Measurements from ENCODE around the gene PGM5.

PGM5 gene

GRCh38 chr9:68437785-68438184 lies 81.4 kb downstream of the PGM5 start:
- DNase-seq (ENCODE audit: low read depth): no peak

- no peak for DNase-seq (ENCODE audit: low read depth)
These were observed 87.2 kb downstream of the PGM5 start for GRCh38 chr9:68443624-68444023.

- DNase-seq (ENCODE audit: low read depth): no peak
These were observed 90.4 kb downstream of the PGM5 start for GRCh38 chr9:68446836-68447235.

- no peak for DNase-seq (ENCODE audit: low read depth)
These were observed 91.2 kb downstream of the PGM5 start for GRCh38 chr9:68447611-68448010.

GRCh38 chr9:68454579-68455334 lies 98.3 kb downstream of the PGM5 start:
- no peak for DNase-seq (ENCODE audit: low read depth)

DNA sequence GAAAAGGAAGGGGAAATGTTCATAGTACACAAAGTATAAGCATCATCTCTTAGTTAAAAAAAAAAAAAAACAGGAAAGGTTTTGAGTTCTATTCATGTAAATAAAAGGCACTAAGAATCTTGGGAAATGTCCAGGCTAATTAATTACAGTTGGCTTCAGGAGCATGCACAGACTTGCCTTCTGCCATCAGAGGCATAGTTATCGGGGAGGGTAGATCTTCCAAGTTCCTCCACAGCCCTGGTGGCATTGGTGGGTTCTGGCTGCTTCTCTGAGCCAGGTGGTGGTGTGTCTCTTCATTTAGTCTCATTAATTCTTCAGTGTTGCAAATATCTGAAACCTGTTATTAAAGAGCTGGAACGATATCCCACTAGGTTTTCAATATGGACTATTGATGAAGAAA lies 99.0 kb downstream of the PGM5 start:
- no peak for DNase-seq (ENCODE audit: low read depth)

- no peak for DNase-seq (ENCODE audit: low read depth)
These were observed 101.4 kb downstream of the PGM5 start for GRCh38 chr9:68457803-68458202.

DNA sequence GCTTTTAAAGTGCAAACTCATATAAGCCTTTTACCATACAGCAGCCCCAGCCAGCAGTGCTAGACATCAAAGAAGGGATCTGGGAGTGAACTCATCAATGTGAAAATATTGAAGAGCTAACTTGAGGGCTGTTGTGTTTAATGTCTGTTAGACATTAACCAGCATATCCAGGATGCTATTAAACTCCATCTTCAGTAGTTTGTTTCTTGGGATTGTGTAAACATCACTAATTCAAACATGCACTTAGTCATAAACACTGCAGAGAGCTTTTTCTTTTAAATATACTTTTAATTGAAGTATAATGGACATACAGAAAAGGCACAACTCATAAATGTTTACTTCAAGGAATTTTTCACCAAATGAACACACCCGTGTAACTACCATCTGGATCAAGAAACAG lies 102.5 kb downstream of the PGM5 start:
- no peak for DNase-seq (ENCODE audit: low read depth)

DNA sequence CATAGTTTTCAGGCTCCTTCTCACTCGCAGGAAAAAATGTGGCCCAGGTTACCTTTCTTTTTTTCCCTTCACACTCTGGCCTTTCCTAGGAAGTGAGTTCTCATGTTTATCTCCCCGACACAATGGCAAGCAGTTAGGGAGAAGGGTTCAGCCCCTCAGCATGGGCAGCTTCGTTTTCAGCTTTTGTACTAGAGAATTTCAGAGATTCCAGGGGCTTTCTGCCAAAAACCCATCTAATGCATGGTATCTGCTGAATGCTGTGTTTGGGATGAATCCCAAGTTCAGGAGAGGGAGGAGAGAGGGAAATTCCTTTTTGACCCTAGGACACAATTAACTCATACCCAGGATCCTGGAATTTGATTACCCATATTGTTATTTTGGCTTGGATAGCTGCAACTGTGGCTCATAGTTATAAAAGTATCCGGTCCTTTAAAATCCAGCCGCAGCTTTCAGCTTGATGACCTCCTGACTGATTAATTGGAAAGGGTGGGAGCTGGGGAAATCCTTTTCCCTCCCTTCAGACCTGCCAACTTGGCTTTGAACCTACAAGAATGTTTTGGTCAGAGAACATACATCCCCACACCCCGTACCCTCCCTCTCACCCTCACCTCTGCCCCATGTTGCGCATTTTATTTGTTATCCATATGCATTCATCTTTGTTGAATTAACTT lies 105.8 kb downstream of the PGM5 start:
- DNase-seq (ENCODE audit: low read depth): no peak

- DNase-seq (ENCODE audit: low read depth): no peak
These were observed 113.7 kb downstream of the PGM5 start for GRCh38 chr9:68470067-68470466.

- DNase-seq (ENCODE audit: low read depth): no peak
These were observed 114.2 kb downstream of the PGM5 start for GRCh38 chr9:68470634-68471033.

DNA sequence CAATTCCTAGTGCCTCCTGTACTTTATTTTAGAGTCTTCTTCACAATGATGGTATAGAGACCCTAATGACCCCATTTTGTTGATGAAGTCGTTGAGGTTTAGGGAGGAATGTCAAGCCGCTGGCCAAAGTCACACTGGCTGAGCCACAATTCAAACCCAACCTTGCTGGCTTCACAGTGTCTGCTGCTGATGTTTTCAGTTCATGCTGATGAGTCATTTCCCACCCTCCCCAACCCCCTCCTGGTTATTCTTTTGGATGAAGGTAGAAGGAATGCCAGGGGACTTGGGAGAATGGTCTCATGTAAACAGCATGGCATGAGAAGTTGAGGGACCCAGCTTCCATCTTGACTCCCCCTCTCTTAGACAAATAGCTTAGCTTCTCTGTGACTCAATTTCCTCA lies 115.7 kb downstream of the PGM5 start:
- DNase-seq (ENCODE audit: low read depth): no peak

GRCh38 chr9:68473790-68474189 lies 117.4 kb downstream of the PGM5 start:
- DNase-seq (ENCODE audit: low read depth): no peak

DNA sequence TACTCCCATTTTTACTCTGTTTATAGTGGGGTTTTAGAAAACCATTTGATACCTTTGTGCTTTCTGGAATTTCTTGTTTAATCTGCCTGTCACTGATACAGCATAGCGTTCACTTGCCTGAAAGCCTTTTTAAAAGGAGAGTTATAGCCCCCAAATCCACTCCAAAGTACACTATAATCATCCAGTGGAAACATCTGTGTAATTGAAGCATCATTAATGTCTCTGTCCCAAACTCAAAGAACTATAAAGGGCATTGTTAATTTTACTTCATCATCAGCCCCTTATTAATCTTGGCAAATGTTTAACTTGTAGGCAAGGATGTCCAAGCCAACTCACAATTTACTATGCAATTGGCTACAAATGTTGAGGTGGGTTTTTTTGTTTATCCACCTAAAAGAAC lies 120.0 kb downstream of the PGM5 start:
- no peak for DNase-seq (ENCODE audit: low read depth)

- DNase-seq (ENCODE audit: low read depth): no peak
These were observed 120.4 kb downstream of the PGM5 start for GRCh38 chr9:68476847-68477246.

DNA sequence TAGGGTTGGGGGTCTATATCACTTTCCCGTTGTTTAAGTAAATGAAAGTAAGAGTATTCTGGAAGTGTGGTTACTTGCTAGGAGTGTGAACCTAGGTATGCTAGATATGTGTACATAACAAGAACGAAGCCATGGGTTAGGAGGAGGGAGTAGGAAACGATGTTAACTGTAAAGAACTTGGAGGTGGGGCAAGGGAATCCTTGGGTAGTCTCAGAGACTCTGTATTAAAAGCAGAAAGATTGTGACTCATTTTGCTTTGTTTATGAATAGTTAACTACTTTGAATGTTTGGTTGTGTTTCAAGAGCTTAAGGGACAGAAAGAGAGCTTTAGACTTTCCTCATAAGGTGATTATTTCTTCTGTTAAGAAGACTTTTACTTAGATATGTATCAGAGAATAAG lies 124.4 kb downstream of the PGM5 start:
- no peak for DNase-seq (ENCODE audit: low read depth)

- DNase-seq (ENCODE audit: low read depth): no peak
These were observed 126.1 kb downstream of the PGM5 start for GRCh38 chr9:68482548-68482947.

GRCh38 chr9:68488126-68488525 lies 131.7 kb downstream of the PGM5 start:
- DNase-seq (ENCODE audit: low read depth): no peak

GRCh38 chr9:68489646-68490045 lies 133.2 kb downstream of the PGM5 start:
- DNase-seq (ENCODE audit: low read depth): no peak

DNA sequence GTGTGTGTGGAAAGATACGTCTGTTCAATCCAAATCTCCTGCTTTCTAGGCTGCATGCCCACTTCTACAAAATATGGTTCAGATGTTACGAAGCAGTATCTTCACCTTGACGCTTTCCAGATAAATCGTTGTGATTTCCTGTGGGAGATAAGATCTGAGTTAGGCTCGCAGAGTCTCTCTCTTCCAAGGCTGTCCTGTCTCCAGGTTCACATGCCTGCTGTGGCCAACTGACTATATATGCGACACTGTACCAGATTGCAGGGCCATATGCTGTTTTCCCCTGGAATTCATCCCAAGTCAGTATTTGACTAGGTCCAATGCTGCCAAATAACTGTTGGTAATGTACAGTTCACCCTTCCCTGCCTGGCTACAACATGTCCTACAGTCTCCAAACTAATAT lies 136.4 kb downstream of the PGM5 start:
- no peak for DNase-seq (ENCODE audit: low read depth)

DNA sequence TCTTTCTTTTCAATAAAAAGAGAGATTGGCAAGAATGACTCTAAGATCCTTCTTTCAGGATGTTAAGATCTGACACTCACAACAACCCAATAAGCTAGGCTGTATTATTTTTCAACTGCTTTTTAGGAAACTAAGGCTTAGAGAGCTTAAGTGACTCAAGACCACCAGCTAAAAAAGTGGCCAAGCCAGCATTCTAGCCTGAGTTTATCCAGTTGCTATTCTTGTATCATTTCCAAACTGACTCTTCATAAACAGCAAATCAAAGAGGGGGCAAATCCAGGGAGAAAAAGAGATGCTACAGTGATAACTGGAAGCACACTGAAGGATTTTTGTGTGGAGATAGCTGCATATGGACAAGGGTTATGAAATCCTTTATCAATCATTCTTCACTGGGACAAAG lies 137.1 kb downstream of the PGM5 start:
- no peak for DNase-seq (ENCODE audit: low read depth)

- DNase-seq (ENCODE audit: low read depth): no peak
These were observed 137.7 kb downstream of the PGM5 start for GRCh38 chr9:68493958-68494577.

- no peak for DNase-seq (ENCODE audit: low read depth)
These were observed 138.8 kb downstream of the PGM5 start for GRCh38 chr9:68495247-68495646.
